Posterior vena cava (tissue), 2 donors: Measurements from ENCODE around the gene CELA2B. TPM values are rescaled to one million over a fixed set of nuclear protein-coding genes. Genes with fewer than 3 reads are reported as not detected.
"Not testable (repeated sequence)": the region's sequence is repeated elsewhere in the genome, so short reads cannot be mapped to it uniquely, and the experiment has no call there.

Experiments used
- DNase-seq: peaks from one replicate; pipeline ENCODE4 v3.0.0-alpha.2; 2020; ENCODE audit warnings: low spot score
- intact Hi-C, 2 donors: fragments of 100-400 bp; cut with DNase I; formaldehyde crosslinking; loops; one replicate each; pipeline versions ENCODE4 v1.14.1 to v1.14.2; 2022 to 2023
- total RNA-seq, 2 donors: library from RNA; stranded (reverse); fragmentation: NEBNext Ultra II Directional; extraction: Animal tissue kit (Norgen Biotek cat#: 25700); gene quantifications; one replicate each; pipeline ENCODE4 v1.2.1, GENCODE V29; 2021
- donor health status: DM: yes; HTN: yes; CAD: no.
- donor health status: DM: yes; HTN: yes; CAD: no.

Gene CELA2B
- total RNA-seq, 2 donors from 2014 or later: 0.33 TPM; not detected in 1

- intact Hi-C loops: no loop called here
- DNase-seq: no peak
These were observed 32.6 kb upstream of the CELA2B start for GRCh38 chr1:15443281-15443680.

- intact Hi-C loops: no loop called here
- DNase-seq: no peak
These were observed 31.2 kb upstream of the CELA2B start for GRCh38 chr1:15444468-15445389.

- intact Hi-C loops: no loop called here
- no peak for DNase-seq
These were observed 30.3 kb upstream of the CELA2B start for GRCh38 chr1:15445390-15446122.

- no peak for DNase-seq
- intact Hi-C loops: no loop called here
These were observed 29.7 kb upstream of the CELA2B start for GRCh38 chr1:15446212-15446611.

- intact Hi-C loops: no loop called here
- DNase-seq: no peak
These were observed 26.9 kb upstream of the CELA2B start for GRCh38 chr1:15448877-15449462.

GRCh38 chr1:15449567-15449966 lies 26.3 kb upstream of the CELA2B start:
- no peak for DNase-seq
- intact Hi-C loops: no loop called here

- intact Hi-C loops: no loop called here
- no peak for DNase-seq
These were observed 24.7 kb upstream of the CELA2B start for GRCh38 chr1:15451014-15451722.

- DNase-seq: no peak
- intact Hi-C loops: no loop called here
These were observed 23.7 kb upstream of the CELA2B start for GRCh38 chr1:15452216-15452615.

GRCh38 chr1:15452866-15453571 lies 22.9 kb upstream of the CELA2B start:
- intact Hi-C loops: no loop called here
- DNase-seq: no peak

GRCh38 chr1:15453734-15454133 lies 22.2 kb upstream of the CELA2B start:
- DNase-seq: no peak
- intact Hi-C loops: no loop called here

- intact Hi-C loops: no loop called here
- no peak for DNase-seq
These were observed 21.6 kb upstream of the CELA2B start for GRCh38 chr1:15454256-15454655.

- DNase-seq: no peak
- intact Hi-C loops: no loop called here
These were observed 20.4 kb upstream of the CELA2B start for GRCh38 chr1:15455522-15455921.

GRCh38 chr1:15456313-15456954 lies 19.5 kb upstream of the CELA2B start, which contains the start of gene CELA2A:
Gene CELA2A (plus strand): TSS chr1:15456732. CDS start chr1:15456754, 22 bp downstream.
- intact Hi-C loops: loop anchor here in 1 of 2 donors (1.0 kb wide), 1 partner anchor 26 kb away; no protein-coding TSS in a partner anchor
- DNase-seq: no peak

- DNase-seq: no peak
- intact Hi-C loops: no loop called here
These were observed 18.3 kb upstream of the CELA2B start for GRCh38 chr1:15457585-15457984.

- DNase-seq, intact Hi-C loops: not testable (repeated sequence)
These were observed 17.5 kb upstream of the CELA2B start for GRCh38 chr1:15458388-15458787.

- intact Hi-C loops: no loop called here
- no peak for DNase-seq
These were observed 15.9 kb upstream of the CELA2B start for GRCh38 chr1:15459771-15460707.

GRCh38 chr1:15460708-15461095 lies 15.2 kb upstream of the CELA2B start:
- intact Hi-C loops: no loop called here
- DNase-seq: no peak
